Adrenal gland (tissue), 5 donors: ENCODE measurements around the gene MGMT.

Source experiments
- CTCF ChIP-seq, 6 experiments: fragments of 450-650 bp in 4 of 6; fragments of 200-600 bp in 2 of 6; sonication (generic) in 1 of 6; IDR thresholded peaks; 1 replicate in 5 of 6; 2 replicates in 1 of 6; pipeline versions ENCODE4 v1.5.1 to v1.8.0; 2016 to 2021; ENCODE audit warnings: antibody characterized with exemption in 6 of 6, mild to moderate bottlenecking in 2 of 6, moderate library complexity in 1 of 6
- POLR2A ChIP-seq, 2 donors: fragments of 450-650 bp; IDR thresholded peaks; one replicate each; pipeline ENCODE4 v1.6.1; 2017; ENCODE audit warnings: antibody characterized with exemption in 2 of 2, mild to moderate bottlenecking in 2 of 2, moderate library complexity in 1 of 2
- donor health status: DM: no; HTN: no; CAD: no.

- TF ChIP-seq CTCF (IDR thresholded peaks at IDR 0.05) (no peak), POLR2A (IDR thresholded peaks at IDR 0.05) (no peak)
Observed at GRCh38 chr10:129614341-129614740, 147.3 kb downstream of the MGMT start.
